HCT116 (cell line): ENCODE measurements around the gene RFXANK. TPM values are rescaled to one million over a fixed set of nuclear protein-coding genes. Genes with fewer than 3 reads are reported as not detected.
"Not testable (repeated sequence)": the region's sequence is repeated elsewhere in the genome, so short reads cannot be mapped to it uniquely, and the experiment has no call there.

Experiments
- ATAC-seq: fragments of 200-7000 bp; cut with Tn5 transposase; 2 replicates; pipeline ENCODE4 v1.9.1; 2020; ENCODE audit warnings: mild to moderate bottlenecking, moderate library complexity
- BruUV-seq: library from RNA; stranded (reverse); fragments of 400-500 nt; replicated peaks from 2 replicates; lab custom pipeline; 2021; lab: Mats Ljungman, UMichigan
- CTCF ChIA-PET: fragments of 300-600 bp; sonication (Branson Sonifier 250); formaldehyde crosslinking; loops from one replicate; lab custom pipeline; 2021; ENCODE audit warnings: antibody characterized with exemption; lab: Charles Lee
- POLR2A ChIA-PET: fragments of 300-600, 350-600 bp; sonication (Branson Sonifier 250); formaldehyde crosslinking; loops from one replicate; lab custom pipeline; 2021; ENCODE audit warnings: antibody characterized with exemption; lab: Charles Lee
- RAD21 ChIA-PET, 2 experiments: fragments of 300-600 bp; sonication (Branson Sonifier 250); formaldehyde crosslinking; loops; one replicate each; lab custom pipeline; 2023; ENCODE audit warnings: low total read pairs in 2 of 2; ENCODE audit not compliant: uncharacterized antibody in 2 of 2, unreplicated experiment in 2 of 2, low non-redundant PET in 1 of 2; lab: Charles Lee
- DNase-seq: peaks from one replicate; pipeline ENCODE4 v3.0.0-alpha.2; 2010; ENCODE audit warnings: low read depth, low spot score
- H2AFZ ChIP-seq: fragments of 200-600 bp; shearing (Covaris generic), sonication (generic); 2 replicates; pipeline ENCODE4 v1.6.1; 2017; ENCODE audit warnings: low read depth, mixed run types, mixed read lengths, antibody characterized with exemption, low read length; ENCODE audit not compliant: poor library complexity, severe bottlenecking
- H3K27ac ChIP-seq: 2 replicates; pipeline ENCODE4 v1.5.1; 2012; ENCODE audit warnings: low read depth, low read length
- H3K27me3 ChIP-seq: fragments of 200-600 bp; sonication (generic); 2 replicates; pipeline ENCODE4 v1.6.1; 2016; ENCODE audit warnings: mixed run types, low read length, mixed read lengths; ENCODE audit not compliant: insufficient read depth
- H3K36me3 ChIP-seq, 2 experiments: fragments of 200-500 bp in 1 of 2; fragments of 200-600 bp in 1 of 2; sonication (Bioruptor generic) in 1 of 2; sonication (generic) in 1 of 2; 2 replicates each; pipeline versions ENCODE4 v1.5.1 to v1.6.1; 2014 to 2016; ENCODE audit warnings: low read length in 2 of 2, inconsistent platforms in 1 of 2, mixed read lengths in 1 of 2, mixed run types in 1 of 2; ENCODE audit not compliant: insufficient read depth in 2 of 2, control insufficient read depth in 1 of 2
- H3K4me1 ChIP-seq, 2 experiments: fragments of 200-600 bp in 1 of 2; sonication (generic) in 1 of 2; 2 replicates each; pipeline versions ENCODE4 v1.5.1 to v1.6.1; 2012 to 2017; ENCODE audit warnings: low read length in 2 of 2, inconsistent platforms in 1 of 2, mild to moderate bottlenecking in 1 of 2, mixed read lengths in 1 of 2, mixed run types in 1 of 2, moderate library complexity in 1 of 2; ENCODE audit not compliant: insufficient read depth in 2 of 2, control insufficient read depth in 1 of 2
- H3K4me2 ChIP-seq: fragments of 200-600 bp; sonication (generic); 2 replicates; pipeline ENCODE4 v1.6.1; 2017; ENCODE audit warnings: mixed run types, low read length, mixed read lengths
- H3K4me3 ChIP-seq, 2 experiments: fragments of 200-600 bp in 1 of 2; sonication (generic) in 1 of 2; replicated peaks in 1 of 2; 2 replicates each; pipeline ENCODE4 v1.5.1; 2011 to 2016; ENCODE audit warnings: low read length in 2 of 2, control low read depth in 1 of 2, low read depth in 1 of 2, mild to moderate bottlenecking in 1 of 2, mixed read lengths in 1 of 2, mixed run types in 1 of 2
- H3K79me2 ChIP-seq: fragments of 200-600 bp; sonication (generic); 2 replicates; pipeline ENCODE4 v1.6.1; 2017; ENCODE audit warnings: mild to moderate bottlenecking, mixed run types, low read length, moderate library complexity, mixed read lengths; ENCODE audit not compliant: insufficient read depth
- H3K9ac ChIP-seq: fragments of 200-600 bp; sonication (generic); 2 replicates; pipeline ENCODE4 v1.6.1; 2016; ENCODE audit warnings: low read length, mixed read lengths
- H3K9me2 ChIP-seq: fragments of 200-600 bp; sonication (generic), shearing (Covaris generic); 2 replicates; pipeline ENCODE4 v1.6.1; 2017; ENCODE audit warnings: mixed run types, mild to moderate bottlenecking, moderate library complexity; ENCODE audit not compliant: insufficient read depth
- H3K9me3 ChIP-seq, 2 experiments: fragments of 200-500 bp in 1 of 2; fragments of 200-600 bp in 1 of 2; sonication (Bioruptor generic) in 1 of 2; sonication (generic) in 1 of 2; 2 replicates each; pipeline ENCODE4 v1.6.1; 2014 to 2017; ENCODE audit warnings: low read length in 2 of 2, mixed read lengths in 2 of 2, inconsistent platforms in 1 of 2, low read depth in 1 of 2, mild to moderate bottlenecking in 1 of 2, mixed run types in 1 of 2, moderate library complexity in 1 of 2; ENCODE audit not compliant: control insufficient read depth in 1 of 2, insufficient read depth in 1 of 2
- H4K20me1 ChIP-seq: fragments of 200-600 bp; sonication (generic), shearing (Covaris generic); 2 replicates; pipeline ENCODE4 v1.6.1; 2017; ENCODE audit warnings: mixed run types, mild to moderate bottlenecking, moderate library complexity; ENCODE audit not compliant: insufficient read depth
- CBX3 ChIP-seq: IDR thresholded peaks from 2 replicates; pipeline ENCODE4 v1.6.1; 2012; ENCODE audit warnings: low read depth
- CEBPB ChIP-seq: IDR thresholded peaks from 2 replicates; pipeline ENCODE4 v1.6.1; 2012; ENCODE audit warnings: low read depth
- ELF1 ChIP-seq: IDR thresholded peaks from 2 replicates; pipeline ENCODE4 v1.6.1; 2012; ENCODE audit warnings: low read depth, borderline replicate concordance
- EZH2phosphoT487 ChIP-seq: fragments of 200-600 bp; IDR thresholded peaks from 2 replicates; pipeline ENCODE4 v1.6.1; 2018; ENCODE audit warnings: antibody characterized with exemption, borderline replicate concordance
- JUND ChIP-seq: IDR thresholded peaks from 2 replicates; pipeline ENCODE4 v1.6.1; 2012
- SIN3A ChIP-seq: IDR thresholded peaks from 2 replicates; pipeline ENCODE4 v1.6.1; 2012; ENCODE audit warnings: low read depth
- ZNF274 ChIP-seq: fragments of 200-500 bp; sonication (Bioruptor generic); IDR thresholded peaks from 2 replicates; pipeline ENCODE4 v1.6.1; 2014; ENCODE audit warnings: mild to moderate bottlenecking, low read depth, low read length, inconsistent platforms
- intact Hi-C: fragments of 100-400 bp; cut with micrococcal nuclease; formaldehyde crosslinking; loops from 2 replicates; pipeline ENCODE4 v1.10.0; 2022
- total RNA-seq: library from RNA; stranded (reverse); gene quantifications from one replicate; pipeline ENCODE4 v1.2.1, GENCODE V29; 2021; ENCODE audit not compliant: unreplicated experiment
- TF ChIP-seq, protein P1 (sequence below): IDR thresholded peaks from 2 replicates; pipeline ENCODE4 v1.6.1; 2012
- TF ChIP-seq, protein P2 (sequence below): IDR thresholded peaks from 2 replicates; pipeline ENCODE4 v1.6.1; 2012; ENCODE audit warnings: low read depth
- TF ChIP-seq, protein P3 (sequence below), 3 experiments: fragments of 200-600 bp in 1 of 3; sonication (generic) in 1 of 3; IDR thresholded peaks in 2 of 3; conservative IDR thresholded peaks in 1 of 3; 2 replicates each; pipeline ENCODE4 v1.5.1; 2012 to 2017; ENCODE audit warnings: low read depth in 2 of 3, low read length in 2 of 3, antibody characterized with exemption in 1 of 3, borderline replicate concordance in 1 of 3, control low read depth in 1 of 3, mild to moderate bottlenecking in 1 of 3, mixed read lengths in 1 of 3, mixed run types in 1 of 3, moderate library complexity in 1 of 3; ENCODE audit not compliant: insufficient read depth in 1 of 3

Gene RFXANK
- total RNA-seq, 1 experiment from 2014 or later: 78.9 TPM

DNA sequence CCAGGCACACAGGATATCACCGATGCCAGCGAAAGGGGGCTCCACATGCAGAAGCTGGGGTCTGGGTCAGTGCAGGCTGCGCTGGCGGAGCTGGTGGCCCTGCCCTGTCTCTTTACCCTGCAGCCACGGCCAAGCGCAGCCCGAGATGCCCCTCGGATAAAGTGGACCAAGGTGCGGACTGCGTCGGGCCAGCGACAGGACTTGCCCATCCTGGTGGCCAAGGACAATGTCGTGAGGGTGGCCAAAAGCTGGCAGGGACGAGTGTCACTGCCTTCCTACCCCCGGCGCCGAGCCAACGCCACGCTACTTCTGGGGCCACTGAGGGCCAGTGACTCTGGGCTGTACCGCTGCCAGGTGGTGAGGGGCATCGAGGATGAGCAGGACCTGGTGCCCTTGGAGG lies 26.9 kb downstream of the RFXANK start:
- no peak for DNase-seq
- TF ChIP-seq, protein P1, sequence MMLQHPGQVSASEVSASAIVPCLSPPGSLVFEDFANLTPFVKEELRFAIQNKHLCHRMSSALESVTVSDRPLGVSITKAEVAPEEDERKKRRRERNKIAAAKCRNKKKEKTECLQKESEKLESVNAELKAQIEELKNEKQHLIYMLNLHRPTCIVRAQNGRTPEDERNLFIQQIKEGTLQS: no peak
- TF ChIP-seq CBX3 (no peak), CEBPB (no peak), SIN3A (no peak), EZH2phosphoT487 (no peak), ZNF274 (no peak), JUND (no peak), ELF1 (no peak)
- TF ChIP-seq, protein P2, sequence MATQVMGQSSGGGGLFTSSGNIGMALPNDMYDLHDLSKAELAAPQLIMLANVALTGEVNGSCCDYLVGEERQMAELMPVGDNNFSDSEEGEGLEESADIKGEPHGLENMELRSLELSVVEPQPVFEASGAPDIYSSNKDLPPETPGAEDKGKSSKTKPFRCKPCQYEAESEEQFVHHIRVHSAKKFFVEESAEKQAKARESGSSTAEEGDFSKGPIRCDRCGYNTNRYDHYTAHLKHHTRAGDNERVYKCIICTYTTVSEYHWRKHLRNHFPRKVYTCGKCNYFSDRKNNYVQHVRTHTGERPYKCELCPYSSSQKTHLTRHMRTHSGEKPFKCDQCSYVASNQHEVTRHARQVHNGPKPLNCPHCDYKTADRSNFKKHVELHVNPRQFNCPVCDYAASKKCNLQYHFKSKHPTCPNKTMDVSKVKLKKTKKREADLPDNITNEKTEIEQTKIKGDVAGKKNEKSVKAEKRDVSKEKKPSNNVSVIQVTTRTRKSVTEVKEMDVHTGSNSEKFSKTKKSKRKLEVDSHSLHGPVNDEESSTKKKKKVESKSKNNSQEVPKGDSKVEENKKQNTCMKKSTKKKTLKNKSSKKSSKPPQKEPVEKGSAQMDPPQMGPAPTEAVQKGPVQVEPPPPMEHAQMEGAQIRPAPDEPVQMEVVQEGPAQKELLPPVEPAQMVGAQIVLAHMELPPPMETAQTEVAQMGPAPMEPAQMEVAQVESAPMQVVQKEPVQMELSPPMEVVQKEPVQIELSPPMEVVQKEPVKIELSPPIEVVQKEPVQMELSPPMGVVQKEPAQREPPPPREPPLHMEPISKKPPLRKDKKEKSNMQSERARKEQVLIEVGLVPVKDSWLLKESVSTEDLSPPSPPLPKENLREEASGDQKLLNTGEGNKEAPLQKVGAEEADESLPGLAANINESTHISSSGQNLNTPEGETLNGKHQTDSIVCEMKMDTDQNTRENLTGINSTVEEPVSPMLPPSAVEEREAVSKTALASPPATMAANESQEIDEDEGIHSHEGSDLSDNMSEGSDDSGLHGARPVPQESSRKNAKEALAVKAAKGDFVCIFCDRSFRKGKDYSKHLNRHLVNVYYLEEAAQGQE: no peak
- TF ChIP-seq, protein P3, sequence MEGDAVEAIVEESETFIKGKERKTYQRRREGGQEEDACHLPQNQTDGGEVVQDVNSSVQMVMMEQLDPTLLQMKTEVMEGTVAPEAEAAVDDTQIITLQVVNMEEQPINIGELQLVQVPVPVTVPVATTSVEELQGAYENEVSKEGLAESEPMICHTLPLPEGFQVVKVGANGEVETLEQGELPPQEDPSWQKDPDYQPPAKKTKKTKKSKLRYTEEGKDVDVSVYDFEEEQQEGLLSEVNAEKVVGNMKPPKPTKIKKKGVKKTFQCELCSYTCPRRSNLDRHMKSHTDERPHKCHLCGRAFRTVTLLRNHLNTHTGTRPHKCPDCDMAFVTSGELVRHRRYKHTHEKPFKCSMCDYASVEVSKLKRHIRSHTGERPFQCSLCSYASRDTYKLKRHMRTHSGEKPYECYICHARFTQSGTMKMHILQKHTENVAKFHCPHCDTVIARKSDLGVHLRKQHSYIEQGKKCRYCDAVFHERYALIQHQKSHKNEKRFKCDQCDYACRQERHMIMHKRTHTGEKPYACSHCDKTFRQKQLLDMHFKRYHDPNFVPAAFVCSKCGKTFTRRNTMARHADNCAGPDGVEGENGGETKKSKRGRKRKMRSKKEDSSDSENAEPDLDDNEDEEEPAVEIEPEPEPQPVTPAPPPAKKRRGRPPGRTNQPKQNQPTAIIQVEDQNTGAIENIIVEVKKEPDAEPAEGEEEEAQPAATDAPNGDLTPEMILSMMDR (IDR thresholded peaks at IDR 0.05 in 2 of 3, conservative IDR thresholded peaks at IDR 0.05 in 1 of 3; ENCODE audit: borderline replicate concordance in 1 of 3, insufficient read depth in 1 of 3, low read depth in 2 of 3, low read length in 2 of 3): no peak
- Histone ChIP-seq H3K4me2 (no peak overlapping the region), H3K4me3 (no peak overlapping the region), H3K9me3 (peaks cover 0 to 1% of the 10 kb centered on the region in 2 experiments; a peak in 1 of 4 replicates), H3K79me2 (no peaks in the 10 kb centered on the region), H3K9ac (no peak overlapping the region), H3K9me2 (no peaks in the 10 kb centered on the region), H3K27me3 (no peaks in the 10 kb centered on the region), H2AFZ (no peak overlapping the region), H4K20me1 (no peaks in the 10 kb centered on the region), H3K36me3 (no peaks in the 10 kb centered on the region), H3K27ac (no peak overlapping the region), H3K4me1 (peaks cover 5 to 8% of the 10 kb centered on the region in 2 experiments; a peak in 2 of 4 replicates)
- BruUV-seq: no TSS peak
- intact Hi-C loops: no loop called here
- RAD21 ChIA-PET: no interaction called here
- POLR2A ChIA-PET: no interaction called here
- CTCF ChIA-PET: no interaction called here
- no peak for ATAC-seq

DNA sequence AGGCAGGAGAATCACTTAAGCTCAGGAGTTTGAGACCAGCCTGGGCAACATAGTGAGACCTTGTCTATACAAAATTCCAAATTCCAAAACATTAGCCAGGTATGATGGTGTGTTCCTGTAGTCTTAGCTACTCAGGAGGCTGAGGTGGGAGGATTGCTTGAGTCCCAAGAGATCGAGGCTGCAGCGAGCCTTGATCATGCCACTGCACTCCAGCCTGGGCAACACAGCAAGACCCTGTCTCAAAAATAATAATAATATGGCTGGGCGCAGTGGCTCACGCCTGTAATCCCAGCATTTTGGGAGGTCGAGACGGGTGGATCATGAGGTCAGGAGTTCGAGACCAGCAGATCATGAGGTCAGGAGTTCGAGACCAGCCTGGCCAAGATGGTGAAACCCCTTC lies 28.9 kb downstream of the RFXANK start:
- H2AFZ ChIP-seq, H3K27ac ChIP-seq, H3K4me2 ChIP-seq, intact Hi-C loops, H3K9me3 ChIP-seq, H3K36me3 ChIP-seq, H3K9ac ChIP-seq, RAD21 ChIA-PET, H3K27me3 ChIP-seq, H3K9me2 ChIP-seq, DNase-seq, H3K79me2 ChIP-seq, H4K20me1 ChIP-seq, POLR2A ChIA-PET, ATAC-seq, BruUV-seq, CTCF ChIA-PET, H3K4me3 ChIP-seq: not testable (repeated sequence)
- peaks cover 13 to 22% of the 10 kb centered on the region in 2 experiments for H3K4me1 ChIP-seq
